ENCODE data around the gene DSCAML1.

DSCAML1 gene

DNA sequence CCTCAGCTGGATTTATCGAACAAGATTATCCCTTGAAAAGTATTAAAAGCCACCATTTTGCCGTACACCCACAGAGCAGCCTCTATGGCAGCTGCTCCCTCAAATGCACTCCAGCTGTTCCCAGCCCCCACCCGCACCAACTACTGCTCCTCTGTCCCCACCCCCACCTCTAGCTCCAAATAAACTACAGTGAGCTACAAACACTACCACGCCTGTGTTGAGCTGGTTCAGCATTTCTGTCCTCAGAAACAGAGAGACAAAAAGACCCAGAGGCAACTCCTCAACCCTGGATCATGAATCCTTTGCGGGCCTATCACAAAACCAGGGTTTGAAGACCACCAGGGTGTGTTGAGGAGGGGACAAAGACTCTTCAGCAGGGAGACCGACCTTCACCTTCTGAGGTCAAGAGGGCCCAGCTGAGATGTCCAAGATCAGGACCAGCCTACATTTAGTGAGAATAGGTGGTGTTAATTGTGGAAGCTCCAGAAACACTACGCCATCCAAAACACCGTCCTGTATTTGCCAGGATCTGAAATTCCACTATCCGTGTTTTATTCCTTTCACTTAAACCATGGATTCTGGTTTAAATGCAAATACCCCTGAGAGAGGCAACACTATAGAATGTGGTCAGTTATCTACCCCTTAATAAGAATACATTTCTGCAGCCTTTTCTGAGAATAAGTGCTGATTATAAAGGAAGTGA is 195.9 kb downstream of the DSCAML1 start:
- DNase-seq: no peak

DNA sequence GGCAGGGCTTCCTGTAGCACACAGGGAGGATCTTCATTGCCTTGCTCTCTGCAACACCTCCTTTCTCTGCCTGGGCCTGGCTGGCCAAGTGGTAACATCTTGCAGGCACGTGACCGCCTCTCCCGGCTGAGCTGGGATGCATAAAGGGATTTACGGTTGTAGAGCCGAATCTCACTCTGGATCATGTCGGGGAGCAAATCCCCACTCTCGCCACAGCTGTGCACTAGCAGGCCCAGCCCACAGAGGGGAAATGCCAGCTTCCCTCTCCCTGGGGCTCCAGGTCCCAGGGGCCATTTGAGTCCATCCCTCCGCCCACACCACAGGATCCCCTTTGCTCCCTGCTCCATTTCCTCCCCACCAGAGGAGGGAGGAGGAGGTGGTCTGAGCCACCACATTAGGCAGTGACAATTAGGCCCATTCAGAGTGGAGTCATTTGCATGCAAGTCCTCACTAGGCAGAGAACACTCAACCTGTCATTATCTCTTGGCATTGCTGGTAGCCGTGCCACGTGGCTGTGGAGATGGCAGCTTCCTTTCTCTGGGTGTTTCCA is 196.7 kb downstream of the DSCAML1 start:
- no peak for DNase-seq

DNA sequence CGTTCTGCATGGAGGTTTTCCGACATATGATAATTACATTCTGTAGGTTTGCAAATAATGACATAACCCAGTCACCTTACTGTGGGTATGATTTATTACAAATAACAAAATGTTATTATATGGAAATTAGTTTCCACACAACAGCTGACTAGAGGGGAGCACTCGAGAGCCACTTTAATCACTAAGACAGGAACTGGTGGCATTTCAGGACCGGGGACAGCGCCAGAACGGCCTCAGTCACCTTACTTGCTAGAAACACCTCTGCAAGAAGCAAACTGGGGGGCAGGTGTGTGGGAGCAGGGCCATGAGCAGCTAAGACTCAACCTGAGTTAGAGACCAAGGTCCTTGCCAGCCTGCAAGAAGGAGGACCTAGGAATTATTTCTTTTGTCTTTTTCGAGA is 199.9 kb downstream of the DSCAML1 start:
- DNase-seq: no peak

DNA sequence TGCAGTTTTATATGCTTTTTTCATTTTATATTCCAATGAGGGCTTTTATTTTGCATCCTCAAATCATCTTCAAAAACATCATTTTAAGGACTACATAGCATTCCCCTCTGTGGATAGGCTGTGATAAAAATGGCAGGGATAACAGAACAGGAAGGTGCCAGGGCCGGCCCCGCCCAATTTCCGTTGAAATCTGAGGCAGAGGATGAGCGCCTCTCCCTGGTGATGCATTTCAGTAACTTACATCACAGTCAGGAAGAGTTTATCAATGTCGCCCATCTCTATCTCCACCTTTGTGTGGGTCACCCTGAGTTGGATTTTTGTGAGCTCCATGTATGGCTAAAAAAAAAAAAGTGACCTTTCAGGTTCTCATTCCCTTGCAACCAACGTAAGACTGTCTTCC is 201.6 kb downstream of the DSCAML1 start:
- no peak for DNase-seq

DNA sequence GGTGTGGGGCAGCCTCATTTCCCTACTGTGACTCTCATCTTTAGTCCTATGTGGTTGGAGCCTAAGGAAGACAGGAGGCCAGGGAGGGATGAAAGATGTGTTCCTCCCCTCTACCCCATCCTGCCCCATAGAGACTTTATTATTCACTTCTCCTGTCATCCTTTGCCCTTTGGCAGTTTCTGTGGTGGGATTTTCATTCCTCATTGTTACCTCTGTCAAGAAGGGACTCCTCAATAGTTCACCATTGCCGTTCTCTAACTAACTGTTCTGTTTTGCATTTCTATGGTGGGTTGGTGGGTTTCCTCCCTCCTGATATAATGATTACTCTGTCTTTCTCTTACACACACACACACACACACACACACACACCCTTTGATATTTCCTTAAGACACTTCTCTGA is 202.3 kb downstream of the DSCAML1 start:
- DNase-seq: no peak

DNA sequence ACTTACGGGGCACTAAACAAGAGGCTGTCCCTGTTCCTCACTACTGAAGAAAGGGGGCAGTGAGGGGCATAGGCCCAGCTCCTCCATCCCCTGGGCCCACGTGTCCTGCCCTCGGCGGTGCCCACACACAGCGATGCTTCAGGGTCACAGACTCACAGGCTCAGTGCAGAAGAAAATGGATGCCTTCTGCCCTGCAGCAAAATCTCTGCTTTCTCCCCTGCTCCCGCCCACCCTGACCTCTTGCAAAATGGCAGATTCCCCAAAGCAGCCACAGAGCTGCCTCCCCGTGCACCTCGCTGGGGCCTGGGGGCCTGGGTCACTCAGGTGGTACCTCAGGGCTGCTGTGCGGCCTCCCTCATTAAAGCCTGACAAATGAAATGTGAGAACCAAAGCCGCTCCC is 204.0 kb downstream of the DSCAML1 start:
- no peak for DNase-seq

DNA sequence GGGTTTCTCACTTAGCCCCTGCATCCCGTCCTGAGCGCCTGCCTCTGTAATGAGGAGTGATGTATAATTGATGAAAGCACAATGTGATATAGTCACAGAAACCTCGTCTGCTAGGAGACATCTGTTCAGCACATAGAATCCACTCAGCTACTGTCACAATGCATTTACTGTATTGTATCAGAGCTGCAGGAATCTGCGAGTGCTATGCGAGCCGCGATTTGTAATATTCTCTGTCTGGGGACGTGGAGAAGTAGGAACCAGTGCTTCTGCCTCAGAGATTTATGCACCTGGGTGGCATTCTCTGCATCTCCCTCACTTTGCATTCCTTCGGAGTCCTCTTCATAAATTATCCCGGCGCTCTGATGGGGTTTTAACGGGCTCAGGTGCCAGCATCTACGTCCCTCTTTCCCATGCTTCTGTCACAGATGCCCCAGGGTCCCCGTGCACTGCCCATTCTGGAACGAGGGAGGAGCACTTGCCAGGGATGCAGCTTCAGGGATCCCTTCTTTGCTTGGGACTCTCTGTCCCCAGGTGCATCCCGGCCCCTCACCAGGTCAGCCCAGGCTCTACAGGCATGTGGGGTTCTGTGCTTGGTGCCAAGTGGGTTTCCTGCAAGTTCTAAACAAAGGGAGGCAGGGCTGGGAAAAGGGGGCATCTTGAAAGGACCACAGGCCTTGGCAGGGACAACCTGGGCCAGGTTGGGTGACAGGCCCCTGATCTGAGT is 205.5 kb downstream of the DSCAML1 start:
- DNase-seq: no peak

DNA sequence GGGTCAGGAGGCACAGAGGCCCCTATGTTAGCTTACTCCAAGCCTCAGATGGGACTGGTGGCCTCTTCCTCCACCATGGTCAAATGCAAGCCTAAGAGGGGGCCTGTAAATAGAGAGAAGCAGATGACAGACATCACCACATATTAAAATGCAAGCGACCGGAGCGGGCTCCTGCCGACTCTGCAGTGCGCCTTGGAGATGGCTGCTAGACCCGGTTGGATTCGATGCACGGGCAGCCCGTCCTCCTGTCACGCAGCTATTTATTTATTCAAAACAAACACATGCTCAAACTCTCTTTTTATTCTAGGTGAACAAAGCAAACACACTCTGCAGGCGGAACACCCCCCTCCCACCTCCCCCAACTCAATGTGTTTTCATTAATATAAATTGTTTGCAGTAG is 208.0 kb downstream of the DSCAML1 start:
- DNase-seq: no peak

DNA sequence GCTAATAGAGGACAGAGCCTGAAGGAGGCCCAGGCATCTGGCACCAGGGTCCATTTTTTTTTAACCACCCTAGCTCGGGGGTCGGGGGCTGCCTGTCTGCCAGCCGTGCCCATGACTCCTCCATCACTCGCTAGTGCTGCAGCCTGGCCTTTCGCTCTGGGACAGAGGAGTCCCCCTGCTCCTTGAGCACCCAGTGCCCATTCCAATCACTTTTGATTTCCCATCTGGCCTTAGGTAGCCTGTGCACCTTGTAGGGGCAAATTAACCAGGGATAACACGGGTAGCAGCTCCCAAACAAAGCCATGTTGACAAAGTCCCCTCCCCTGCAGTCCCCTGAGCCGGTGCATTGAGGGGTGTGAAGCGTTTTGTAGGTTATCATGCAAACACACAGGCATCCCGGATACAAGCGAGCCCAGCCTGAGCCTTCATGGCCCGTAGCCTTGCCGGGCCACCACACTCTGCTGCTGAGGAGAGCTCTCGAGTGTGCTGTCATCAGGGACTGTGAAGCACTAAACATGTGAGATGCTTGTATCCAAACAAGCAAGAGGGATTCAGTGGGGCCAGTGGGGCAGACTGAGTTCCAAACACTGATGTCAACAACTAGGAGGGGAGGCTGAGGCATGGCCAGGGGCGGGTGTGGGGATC is 208.7 kb downstream of the DSCAML1 start:
- no peak for DNase-seq

DNA sequence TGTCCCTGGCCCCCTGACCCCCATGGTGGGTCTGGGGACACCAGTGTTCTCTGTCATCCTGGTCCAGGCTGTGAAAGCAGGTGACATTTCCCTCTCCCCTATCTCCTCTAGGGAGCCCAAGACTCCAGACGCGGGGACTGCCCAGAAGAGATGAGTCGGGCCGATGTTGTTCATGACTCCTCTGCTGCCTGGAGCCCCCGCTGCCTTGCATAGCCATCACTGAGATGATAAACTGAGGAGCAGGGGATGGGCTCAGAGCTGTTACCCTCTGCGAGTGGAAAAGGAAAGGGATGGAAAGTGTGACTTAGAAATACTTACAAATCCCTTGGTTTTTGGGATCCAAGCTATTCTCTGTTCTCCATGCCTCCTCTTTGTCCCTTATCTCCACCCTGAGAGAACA is 209.6 kb downstream of the DSCAML1 start:
- no peak for DNase-seq

DNA sequence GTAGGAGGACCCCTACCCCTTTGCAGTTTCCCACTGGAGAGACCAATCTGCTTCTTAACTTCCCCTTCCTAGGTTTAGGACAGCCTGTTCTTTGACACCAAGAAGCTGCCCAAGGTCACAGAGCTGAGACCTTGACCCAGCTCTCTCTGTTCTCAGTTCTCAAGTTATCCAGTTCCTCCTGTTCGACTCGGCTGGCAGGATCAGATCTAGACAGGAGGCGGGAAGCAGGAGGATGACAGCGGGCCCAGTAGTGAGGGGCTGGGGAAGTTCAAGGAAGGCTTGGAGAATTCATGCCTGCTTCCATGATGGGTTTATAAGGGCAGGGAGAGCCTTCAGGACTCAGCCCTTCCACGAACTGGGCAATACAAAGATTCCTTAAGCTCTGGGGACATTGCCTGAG is 210.6 kb downstream of the DSCAML1 start:
- DNase-seq: no peak

DNA sequence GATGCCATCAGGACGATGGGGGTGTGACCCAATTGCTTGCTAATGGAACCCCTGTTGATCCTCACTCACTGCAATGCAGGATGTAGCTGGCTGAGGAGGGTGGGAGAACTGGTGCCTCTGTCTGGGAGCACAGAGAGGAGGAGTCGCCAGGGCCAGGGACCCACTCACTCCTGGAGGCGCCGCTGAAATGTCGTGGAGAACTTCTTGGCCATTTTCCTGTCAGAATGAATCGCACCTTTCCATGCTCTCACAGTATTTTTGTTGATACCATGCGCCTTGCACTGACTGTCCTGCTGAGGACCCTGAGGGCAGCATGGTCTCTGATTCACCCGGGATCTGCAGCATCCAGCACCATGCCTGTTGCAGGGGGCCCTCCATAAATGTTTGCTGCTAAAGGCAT is 211.4 kb downstream of the DSCAML1 start:
- no peak for DNase-seq

DNA sequence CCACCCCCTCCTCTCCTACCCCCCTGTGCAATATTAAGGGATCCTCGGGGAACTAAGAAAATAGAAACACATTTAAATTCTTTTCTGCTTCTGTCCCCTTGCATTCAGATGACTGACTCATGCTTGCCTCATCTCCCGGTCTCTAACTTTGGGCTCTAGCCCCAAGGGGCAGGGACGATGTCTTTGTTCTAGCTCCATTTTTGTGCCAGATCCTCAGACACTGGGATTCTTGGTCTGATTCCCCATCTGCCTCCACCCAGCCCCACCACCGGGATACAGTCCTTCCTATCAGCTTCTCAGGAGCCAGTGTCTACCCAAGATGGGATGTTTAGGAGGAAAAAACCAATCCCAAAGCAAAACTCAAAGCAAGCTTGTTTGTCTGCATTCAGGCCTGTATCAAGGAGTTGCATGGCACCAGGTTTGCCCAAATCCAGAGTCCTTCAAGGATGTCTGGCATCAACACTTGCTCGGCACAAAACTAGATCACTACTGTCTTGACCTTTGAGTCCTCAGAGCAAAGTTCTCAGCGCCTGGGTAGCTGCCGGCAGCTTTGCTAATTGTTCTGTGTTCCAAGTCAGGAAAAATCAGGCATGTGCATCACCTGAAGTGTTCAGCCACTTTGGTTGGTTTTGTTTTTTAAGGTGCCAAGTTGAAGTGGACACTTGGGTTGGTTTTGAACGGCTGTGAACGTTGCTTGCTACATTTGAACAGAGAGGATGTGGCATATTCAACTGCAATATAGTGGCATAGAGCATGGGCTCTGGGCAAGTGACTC is 212.8 kb downstream of the DSCAML1 start:
- DNase-seq: no peak

DNA sequence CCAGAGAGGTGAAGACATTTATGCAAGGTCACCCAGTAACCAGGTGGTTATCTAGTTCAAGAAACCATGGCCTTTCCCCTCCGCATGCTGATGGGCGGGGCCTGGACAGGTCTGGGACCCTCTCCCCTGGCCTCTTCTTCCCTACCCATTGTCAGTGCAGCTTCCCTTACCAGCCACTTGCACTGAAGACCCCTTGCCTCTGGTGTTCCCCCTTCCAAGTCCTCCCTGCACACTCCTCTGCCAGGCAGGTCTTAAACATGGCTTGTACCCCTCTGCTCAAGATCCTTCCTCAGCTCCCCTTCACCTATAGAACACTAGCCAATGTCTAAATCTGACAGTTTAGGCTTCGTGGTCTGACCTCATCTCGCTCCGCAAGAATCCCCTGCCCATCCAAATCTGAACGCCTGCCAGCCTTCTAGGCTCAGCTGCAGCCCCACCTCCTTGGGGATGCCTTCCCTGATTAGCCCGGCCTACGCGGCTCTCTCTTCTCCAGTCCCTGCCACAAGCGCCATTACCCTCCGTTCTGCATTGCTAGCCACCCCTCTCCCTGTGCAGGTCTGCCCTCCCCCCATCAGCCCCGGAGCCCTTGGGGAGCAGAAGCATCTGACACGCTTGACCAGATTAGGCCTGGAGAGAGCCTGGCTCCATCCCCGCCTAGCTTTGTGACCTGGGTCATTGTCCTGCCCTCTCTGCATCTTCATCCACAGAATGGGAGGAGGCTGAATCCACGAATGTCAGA is 213.8 kb downstream of the DSCAML1 start:
- no peak for DNase-seq

DNA sequence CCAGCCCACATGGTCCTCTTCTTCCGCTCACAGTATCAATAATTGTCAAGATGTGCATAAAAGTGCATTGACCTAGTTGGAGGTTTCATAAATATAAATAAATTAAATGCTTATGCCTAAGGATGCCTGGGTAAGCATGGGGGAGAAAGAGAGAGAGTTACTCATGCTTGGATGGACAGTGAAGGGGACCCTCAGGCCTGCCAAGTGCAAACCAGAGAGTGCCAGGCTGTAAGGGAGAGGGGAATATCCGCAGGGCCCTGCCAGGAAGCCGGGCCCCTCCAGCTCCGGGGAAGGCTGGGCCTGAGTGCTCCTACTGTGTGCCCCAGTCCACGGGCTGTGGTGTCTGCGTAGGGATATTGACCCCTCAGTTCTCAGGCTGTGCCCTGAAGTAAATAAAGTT is 214.6 kb downstream of the DSCAML1 start:
- DNase-seq: no peak

DNA sequence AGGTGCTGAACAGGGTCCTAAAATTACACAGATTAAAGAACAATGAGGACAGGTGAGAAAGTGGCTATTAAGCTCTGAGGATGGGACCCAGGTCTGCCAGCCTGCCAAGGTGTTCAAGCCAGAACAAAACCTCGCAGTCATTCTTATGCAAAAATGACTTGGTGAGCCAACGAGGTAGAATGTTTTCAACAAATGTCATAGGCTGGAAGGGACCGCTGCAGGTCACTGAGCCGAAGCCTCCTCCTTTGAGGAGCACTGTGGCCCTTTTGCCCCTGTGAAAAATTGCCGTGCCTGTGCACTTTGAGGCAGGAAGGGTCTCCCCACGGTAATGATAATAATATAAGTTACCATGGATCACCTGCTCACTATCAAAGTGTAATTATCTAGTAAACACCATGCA is 216.2 kb downstream of the DSCAML1 start:
- DNase-seq: no peak

DNA sequence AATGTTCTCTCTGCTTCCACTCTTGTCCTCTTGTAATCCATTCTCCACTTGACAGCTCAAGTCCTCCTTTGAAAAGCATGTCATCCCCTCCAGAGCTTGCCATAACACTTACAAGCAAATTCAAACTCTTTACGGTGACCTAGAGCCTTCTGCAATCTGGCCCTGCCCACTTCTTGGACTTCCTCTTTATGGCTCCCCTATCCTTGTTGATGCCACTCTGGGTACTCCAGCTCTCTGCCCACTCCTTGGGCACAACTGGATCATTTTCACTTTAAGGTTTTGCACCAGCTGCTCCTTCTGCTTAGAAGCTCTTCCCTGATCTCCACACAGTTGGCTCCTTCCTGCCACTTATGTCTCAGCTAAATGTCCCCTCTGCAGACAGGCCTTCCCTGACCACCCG is 217.9 kb downstream of the DSCAML1 start:
- DNase-seq: no peak

DNA sequence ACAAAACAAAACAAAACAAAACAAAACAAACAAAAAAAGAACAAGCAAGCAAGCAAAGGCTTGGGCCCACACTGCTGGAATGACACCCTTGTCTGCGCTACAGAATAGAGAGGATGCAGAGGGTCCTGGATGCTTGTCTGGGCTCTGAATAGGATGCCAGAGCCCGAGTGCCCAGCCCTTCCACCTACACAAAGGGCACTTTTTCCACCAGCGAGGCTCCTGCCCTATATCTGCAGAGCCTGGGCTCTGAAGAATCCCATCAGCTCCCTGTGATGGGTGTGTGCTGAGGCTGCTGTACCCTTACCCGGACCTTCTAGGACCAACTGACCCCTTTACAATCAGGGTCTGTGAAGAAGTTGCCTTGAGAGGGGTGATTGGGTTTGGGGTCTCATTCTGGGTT is 221.2 kb downstream of the DSCAML1 start:
- no peak for DNase-seq

DNA sequence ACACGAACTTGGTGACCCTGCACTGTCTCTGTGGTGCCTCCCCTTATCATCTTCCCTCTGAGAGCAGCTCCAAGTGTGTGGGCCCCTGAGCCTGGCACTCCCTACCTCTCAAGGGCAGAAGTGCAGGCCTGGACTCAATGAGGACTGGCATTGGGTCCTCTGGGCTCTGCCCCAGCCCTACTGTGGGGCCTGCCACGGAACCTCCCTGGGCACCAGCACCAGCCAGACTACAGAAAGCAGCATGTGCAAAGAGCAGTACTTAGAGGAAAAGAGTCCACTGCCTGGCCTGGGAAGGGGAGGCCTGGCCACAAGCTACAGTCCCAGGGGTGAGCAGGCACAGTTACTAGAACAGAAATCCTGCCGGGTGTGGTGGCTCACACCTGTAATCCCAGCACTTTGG is 222.5 kb downstream of the DSCAML1 start:
- no peak for DNase-seq

DNA sequence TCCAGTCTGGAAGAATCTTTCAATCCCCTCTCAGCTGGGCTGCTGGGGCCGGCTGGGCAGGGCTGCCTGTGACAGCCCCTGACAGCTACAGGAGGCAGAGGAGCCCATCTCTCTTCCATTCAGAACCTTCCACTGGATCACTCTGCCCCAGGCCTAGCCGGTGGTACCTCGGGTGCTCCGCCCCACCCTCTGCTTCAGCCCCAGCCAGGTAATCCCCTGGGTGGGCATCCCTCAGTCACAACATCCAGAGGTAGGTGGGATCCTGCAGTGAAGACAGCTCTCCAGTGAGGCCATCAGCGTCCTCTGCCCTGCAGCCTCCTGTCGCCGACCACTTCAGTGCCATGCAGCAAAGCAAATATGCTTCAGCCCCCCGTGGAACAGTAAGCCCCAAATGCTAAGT is 223.7 kb downstream of the DSCAML1 start:
- no peak for DNase-seq

DNA sequence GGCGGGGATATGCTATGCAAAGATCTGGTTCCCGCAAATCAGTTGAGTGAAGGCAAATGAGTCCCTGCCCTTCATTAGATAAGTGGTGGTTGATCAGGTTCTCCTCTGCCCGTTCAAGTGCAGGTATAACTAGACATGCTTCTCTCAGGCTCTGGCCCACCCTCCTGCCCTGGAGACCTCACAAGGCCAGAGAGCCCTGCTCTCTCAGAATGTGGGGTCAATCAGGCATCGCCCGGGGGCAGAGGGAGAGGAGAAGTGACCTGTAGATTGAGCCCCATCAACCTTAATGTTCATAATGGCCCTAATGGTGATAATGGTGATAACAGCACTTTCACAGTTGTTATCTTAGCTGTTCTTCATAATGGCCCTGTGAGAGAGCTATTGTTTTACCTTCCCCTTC is 224.3 kb downstream of the DSCAML1 start:
- no peak for DNase-seq

DNA sequence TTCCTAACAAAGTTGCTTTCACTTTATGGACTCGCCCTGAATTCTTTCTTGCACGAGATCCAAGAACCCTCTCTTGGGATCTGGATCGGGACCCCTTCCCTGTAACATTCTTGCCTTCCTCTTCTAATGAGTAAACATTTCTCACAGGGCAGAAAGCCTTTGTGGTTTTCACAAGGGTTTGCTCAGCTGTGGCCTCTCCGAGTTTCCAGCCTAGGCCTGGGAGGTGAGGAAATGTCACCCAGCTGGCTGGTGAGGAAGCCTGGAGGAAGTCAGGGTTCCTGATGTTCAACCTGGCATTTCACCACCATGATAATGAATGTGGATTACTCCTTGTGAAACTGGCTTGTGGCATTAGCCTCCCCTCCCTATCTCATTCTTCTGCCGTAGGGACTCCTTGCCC is 224.9 kb downstream of the DSCAML1 start:
- no peak for DNase-seq

Measured in effector CD8-positive, alpha-beta T cell (primary cell).